Lower lobe of right lung (tissue), 2 donors: Measurements from ENCODE around the gene SRC. TPM values are rescaled to one million over a fixed set of nuclear protein-coding genes. Genes with fewer than 3 reads are reported as not detected.

Experiments
- ATAC-seq, 2 donors: fragments of 200-7000 bp; cut with Tn5 transposase; one replicate each; pipeline ENCODE4 v1.9.1; 2020 to 2022; ENCODE audit warnings: mild to moderate bottlenecking in 2 of 2, moderate library complexity in 2 of 2
- DNase-seq: peaks from one replicate; pipeline ENCODE4 v3.0.0-alpha.2; 2020
- H3K27ac ChIP-seq: fragments of 200-600 bp; one replicate; pipeline ENCODE4 v1.8.0; 2022
- H3K27me3 ChIP-seq: fragments of 200-600 bp; one replicate; pipeline ENCODE4 v1.8.0; 2022; ENCODE audit warnings: low read depth
- H3K36me3 ChIP-seq: fragments of 200-600 bp; one replicate; pipeline ENCODE4 v1.8.0; 2022; ENCODE audit warnings: mild to moderate bottlenecking
- H3K4me1 ChIP-seq: fragments of 200-600 bp; one replicate; pipeline ENCODE4 v1.8.0; 2022
- H3K4me3 ChIP-seq: fragments of 200-600 bp; one replicate; pipeline ENCODE4 v1.8.0; 2022; ENCODE audit warnings: mild to moderate bottlenecking
- H3K9me3 ChIP-seq: fragments of 200-600 bp; one replicate; pipeline ENCODE4 v1.8.0; 2022
- CTCF ChIP-seq: fragments of 200-600 bp; IDR thresholded peaks from one replicate; pipeline ENCODE4 v1.8.0; 2022; ENCODE audit warnings: antibody characterized with exemption, mild to moderate bottlenecking
- intact Hi-C: fragments of 100-400 bp; cut with DNase I; formaldehyde crosslinking; loops from one replicate; pipeline ENCODE4 v1.11.0; 2022
- total RNA-seq: library from RNA; stranded (reverse); fragmentation: NEBNext Ultra II Directional; extraction: Animal tissue kit (Norgen Biotek cat#: 25700); gene quantifications from one replicate; pipeline ENCODE4 v1.2.1, GENCODE V29; 2021
- donor health status: DM: no; HTN: yes; CAD: no; lungs with severe emphysema.

Gene SRC
- total RNA-seq, 1 donor from 2014 or later, result 72.7 TPM

DNA sequence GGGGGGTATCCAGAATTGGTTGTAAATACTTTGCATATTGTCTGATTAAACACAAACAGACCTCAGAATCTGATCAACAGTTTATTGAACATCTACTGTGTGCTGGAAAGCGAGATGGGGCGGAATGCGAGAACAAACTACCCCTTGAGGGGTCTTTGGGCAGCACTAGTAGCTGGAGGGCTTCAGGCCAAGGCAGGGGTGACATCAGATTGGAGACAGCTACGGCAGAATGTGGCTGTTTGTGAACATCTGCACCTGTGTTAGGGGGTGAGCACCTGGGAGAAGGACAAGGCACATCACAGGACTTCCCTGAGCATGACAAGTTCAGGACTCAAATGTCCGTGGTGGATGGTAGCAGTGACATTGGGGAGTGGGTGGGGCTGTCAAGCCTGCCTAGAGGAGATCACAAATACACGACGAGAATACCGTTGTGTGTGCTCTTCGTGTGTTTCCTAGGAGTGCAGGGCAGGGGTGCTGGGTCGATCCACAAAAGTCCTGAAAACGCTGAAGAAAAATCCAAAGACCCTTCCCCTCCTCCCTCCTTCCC lies 59.5 kb downstream of the SRC start:
- H3K4me1 ChIP-seq, result peaks cover 8% of the 10 kb centered on the region
- no peak for TF ChIP-seq CTCF
- H3K36me3 ChIP-seq, result peaks cover 38% of the 10 kb centered on the region
- no peaks in the 10 kb centered on the region for H3K9me3 ChIP-seq
- intact Hi-C loops, result no loop called here
- H3K27me3 ChIP-seq, result peaks cover 19% of the 10 kb centered on the region
- DNase-seq, result no peak
- no peak overlapping the region for H3K27ac ChIP-seq
- no peak overlapping the region for H3K4me3 ChIP-seq
- no peak for ATAC-seq

GRCh38 chr20:37406010-37406998 lies 60.4 kb downstream of the SRC start:
- no peak overlapping the region for H3K27ac ChIP-seq
- no peak for DNase-seq
- intact Hi-C loops, result no loop called here

GRCh38 chr20:37407019-37407566 lies 61.2 kb downstream of the SRC start:
- no peak for DNase-seq
- no peak for TF ChIP-seq CTCF
- peak in 1 of 2 donors; percentile 32 for ATAC-seq
- Histone ChIP-seq H3K9me3 (no peaks in the 10 kb centered on the region), H3K4me1 (peaks cover 8% of the 10 kb centered on the region), H3K27ac (no peak overlapping the region), H3K27me3 (peaks cover 19% of the 10 kb centered on the region), H3K4me3 (peak overlapping the region; percentile 42), H3K36me3 (peaks cover 21% of the 10 kb centered on the region)
- intact Hi-C loops, result no loop called here

More at GRCh38 chr20:37406010-37406998, 60.4 kb downstream of the SRC start:
- peak overlapping the region; percentile 42 for H3K4me3 ChIP-seq
- peaks cover 19% of the 10 kb centered on the region for H3K27me3 ChIP-seq
- H3K4me1 ChIP-seq, result peaks cover 8% of the 10 kb centered on the region
- peak; percentile 67 to 78 for ATAC-seq
- H3K36me3 ChIP-seq, result peaks cover 29% of the 10 kb centered on the region
- no peaks in the 10 kb centered on the region for H3K9me3 ChIP-seq
- TF ChIP-seq CTCF, result no peak

DNA sequence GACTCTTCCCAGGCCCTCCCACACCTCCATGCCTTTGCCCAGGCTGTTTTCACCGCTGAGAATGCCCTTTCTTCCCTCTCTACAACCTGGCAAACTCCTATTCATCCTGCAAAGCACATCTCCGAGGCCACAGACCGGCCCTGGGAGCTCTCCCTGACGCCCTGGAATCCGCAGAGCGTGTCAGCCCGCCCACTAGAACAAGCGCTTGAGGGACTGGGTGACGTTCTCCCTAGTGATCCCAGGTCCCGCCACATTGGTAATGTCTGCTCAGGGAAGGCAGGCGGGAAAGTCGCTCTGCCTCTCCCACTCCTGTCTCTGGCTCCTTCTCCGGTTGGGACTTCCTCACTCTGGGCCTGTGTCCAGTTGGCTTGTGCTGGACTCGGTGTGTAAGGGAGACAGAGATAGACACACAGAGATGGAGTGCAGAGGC lies 61.6 kb downstream of the SRC start:
- peaks cover 19% of the 10 kb centered on the region for H3K27me3 ChIP-seq
- no peak for DNase-seq
- H3K36me3 ChIP-seq, result peaks cover 16% of the 10 kb centered on the region
- H3K4me1 ChIP-seq, result peaks cover 8% of the 10 kb centered on the region
- no peak overlapping the region for H3K4me3 ChIP-seq
- ATAC-seq, result no peak
- no peak overlapping the region for H3K27ac ChIP-seq
- intact Hi-C loops, result no loop called here
- no peaks in the 10 kb centered on the region for H3K9me3 ChIP-seq
- TF ChIP-seq CTCF, result no peak

DNA sequence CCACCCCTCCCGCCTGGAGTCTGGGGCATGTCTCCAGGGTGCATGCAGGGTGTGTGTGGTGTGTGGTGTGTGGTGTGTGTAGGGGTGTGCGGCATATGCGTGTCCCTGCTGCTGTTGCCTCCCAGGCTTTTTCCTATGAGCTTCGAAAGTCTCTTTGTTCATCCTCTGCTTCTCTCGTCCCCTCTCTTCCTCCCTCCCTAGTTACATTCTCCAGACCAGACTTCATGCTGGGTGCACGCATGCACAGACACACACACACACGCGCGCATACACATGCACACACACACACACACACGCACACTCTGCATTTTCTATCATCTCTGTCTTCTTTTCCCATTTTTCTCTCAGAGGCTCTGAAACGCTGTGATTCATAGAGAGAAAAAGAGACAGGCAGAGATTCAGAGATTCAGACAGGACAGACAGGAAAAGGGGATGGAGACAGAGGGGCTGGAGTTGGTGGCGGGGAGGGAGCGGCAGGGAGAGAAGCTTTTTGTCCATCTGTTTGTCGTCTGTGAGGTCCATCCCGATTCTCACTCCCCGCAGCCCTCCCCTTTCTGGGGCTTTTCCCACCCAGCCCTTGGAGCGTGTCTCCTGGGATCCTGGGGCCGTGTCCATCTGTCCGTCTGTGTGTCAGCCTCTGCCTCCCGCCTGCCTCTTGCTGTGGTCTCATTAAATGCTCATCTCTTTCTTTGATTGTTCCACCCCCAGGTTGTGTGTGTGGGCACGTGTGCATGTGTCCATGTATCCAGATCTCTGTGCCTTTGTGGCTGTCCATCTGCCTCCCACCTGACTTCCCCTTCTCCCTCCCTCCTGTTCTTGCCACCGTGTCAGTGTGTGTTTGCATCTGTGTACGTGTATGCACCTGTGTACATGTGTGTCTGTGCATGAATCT lies 62.6 kb downstream of the SRC start:
- TF ChIP-seq CTCF, result no peak
- DNase-seq, result no peak
- intact Hi-C loops, result no loop called here
- Histone ChIP-seq H3K4me1 (peaks cover 8% of the 10 kb centered on the region), H3K27me3 (peaks cover 19% of the 10 kb centered on the region), H3K4me3 (no peak overlapping the region), H3K36me3 (peaks cover 6% of the 10 kb centered on the region), H3K9me3 (no peaks in the 10 kb centered on the region), H3K27ac (no peak overlapping the region)
- ATAC-seq, result no peak
